ENCODE measurements around the gene MTX2.
A peak's percentile ranks its signal among the peaks of the same experiment; 100 is the strongest.
"Not testable (repeated sequence)": the region's sequence is repeated elsewhere in the genome, so short reads cannot be mapped to it uniquely, and the experiment has no call there.

Gene MTX2

DNA sequence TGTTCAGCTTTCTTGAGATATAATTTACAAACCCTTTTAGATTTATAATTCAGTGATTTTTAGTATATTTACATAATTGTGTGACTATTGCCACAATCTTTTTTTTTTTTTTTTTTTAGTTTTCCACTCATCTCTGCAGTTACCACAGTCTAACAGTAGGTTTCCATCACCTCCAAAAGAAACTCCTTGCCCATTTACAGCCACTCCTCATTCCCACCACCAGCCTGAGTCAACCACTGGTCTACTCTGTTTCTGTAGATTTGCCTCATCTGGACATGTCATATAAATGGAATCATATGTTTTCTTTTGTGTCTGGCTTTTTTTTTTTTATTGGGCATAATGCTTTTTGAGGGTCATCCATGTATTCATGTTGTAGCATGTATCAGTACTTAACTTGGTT lies 16.1 kb downstream of the MTX2 start:
- no peak for DNase-seq (ENCODE audit: low spot score)

DNA sequence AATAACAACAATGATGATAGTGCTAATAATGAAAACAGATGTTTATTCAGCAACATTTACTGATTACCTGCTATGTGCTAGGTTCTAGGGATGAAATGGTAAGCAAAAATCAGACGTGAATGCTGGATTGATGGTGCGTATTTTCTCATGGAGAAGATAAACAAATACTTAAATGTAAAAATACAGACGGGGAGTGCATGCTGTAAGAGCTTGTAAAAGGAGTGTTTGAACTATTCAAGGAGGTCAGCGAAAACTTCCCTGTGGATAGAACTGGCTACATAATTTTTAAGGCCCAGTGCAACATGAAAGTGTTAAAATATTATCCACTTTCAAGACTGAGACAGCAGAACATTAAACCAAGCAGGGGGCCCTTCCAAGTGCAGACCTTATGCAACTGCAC lies 22.1 kb downstream of the MTX2 start:
- DNase-seq (ENCODE audit: low spot score) = no peak

DNA sequence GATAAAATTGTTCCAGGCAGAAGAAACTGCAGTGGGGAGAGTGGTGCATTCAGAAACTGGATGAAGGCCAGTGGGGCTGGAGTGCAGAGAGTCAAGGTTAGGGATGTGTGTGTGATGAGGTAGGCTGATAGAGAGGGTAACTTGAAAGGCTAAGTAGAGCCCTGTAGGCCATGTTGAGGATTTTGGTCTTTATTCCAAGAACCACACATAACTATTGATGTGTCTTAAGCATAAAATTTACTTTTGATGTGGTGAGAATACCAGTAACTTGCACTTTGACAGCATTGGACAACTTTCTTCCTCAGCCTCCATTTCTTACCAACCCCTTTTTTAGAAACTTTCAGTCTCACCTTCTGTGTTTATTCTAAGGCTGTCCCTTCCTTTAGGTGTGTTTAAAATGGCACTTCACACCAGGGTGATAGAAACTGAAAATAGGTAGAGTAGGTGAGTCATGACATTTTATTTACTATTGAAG lies 22.6 kb downstream of the MTX2 start:
- no peak for DNase-seq (ENCODE audit: low spot score)

DNA sequence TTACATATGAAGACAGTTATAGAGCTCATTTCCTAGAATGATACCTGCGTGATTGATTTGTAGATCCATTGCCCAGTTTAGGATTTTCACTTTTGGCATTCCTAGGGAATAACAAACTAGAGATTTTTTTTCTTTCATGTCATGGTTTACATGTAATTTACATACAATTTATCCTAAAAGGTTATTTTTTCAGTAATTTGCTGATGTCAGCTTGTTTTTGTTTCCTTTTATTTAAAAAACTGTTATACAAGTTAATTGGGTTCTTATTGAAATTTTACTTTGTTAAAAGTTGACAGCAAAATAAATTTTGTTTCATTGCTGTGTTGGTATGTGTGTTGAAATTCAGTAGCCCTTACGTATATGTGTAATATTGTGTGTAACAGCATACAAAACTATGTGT lies 23.4 kb downstream of the MTX2 start:
- DNase-seq (ENCODE audit: low spot score) = no peak

DNA sequence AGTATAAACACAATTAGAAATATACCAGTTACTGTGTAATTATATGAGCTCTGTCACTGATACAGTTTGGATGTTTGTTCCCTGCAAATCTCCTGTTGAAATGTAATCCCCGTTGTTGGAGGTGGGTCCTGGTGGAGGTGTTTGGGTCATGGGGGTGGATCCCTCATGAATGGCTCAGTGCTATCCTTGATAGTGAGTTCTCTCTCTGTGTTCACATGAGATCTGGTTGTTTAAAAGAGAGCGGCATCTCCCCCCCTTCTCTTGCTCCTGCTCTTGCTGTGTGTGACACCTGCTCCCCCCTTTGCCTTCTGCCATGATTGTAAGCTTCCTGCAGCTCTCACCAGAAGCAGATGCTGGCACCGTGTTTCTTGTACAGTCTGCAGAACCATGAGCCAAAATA lies 24.1 kb downstream of the MTX2 start:
- no peak for DNase-seq (ENCODE audit: low spot score)

DNA sequence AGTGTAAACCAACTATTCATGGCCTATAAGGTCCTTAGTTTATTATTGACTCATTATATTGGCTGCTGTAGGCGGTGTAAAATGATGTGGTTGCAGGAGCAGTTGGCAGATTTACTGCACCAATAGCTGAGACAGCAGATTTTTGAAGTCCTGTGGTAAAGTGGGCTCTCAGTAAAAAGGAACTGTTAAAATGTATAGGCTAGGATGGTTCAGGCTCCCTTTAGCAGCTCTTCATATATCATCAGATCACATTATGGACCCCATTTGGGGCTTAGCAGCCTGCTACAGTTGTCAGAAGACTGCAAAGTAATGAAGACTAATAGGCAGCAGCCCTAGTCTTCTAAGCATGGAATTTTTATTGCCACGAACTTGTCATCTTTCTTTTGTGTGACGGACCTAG lies 27.8 kb downstream of the MTX2 start:
- no peak for DNase-seq (ENCODE audit: low spot score)

DNA sequence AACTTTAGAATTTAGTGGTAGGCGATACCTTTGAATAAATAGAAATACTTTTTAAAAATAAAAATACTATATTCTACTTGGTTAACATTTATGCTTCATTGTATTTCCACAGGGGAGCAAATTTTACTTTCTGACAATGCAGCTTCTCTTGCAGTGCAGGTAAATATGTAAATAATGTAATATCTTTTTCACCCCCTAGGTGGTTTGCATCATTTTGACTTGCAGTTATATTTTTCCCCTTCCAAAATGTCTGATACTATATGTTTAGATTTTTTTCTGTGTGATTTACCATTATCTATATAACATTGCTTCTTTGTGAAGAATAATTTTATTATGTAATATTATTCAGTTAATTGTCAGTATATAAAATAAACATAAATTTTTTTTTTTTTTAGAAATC lies 28.5 kb downstream of the MTX2 start:
- no peak for DNase-seq (ENCODE audit: low spot score)

DNA sequence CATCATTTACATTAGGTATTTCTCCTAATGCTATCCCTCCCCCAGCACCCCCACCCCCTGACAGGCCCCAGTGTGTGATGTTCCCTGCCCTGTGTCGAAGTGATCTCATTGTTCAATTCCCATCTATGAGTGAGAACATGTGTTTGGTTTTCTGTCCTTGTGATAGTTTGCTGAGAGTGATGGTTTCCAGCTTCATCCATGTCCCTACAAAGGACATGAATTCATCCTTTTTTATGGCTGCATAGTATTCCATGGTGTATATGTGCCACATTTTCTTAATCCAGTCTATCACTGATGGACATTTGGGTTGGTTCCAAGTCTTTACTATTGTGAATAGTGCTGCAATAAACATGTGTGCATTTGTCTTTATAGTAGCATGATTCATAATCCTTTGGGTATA lies 36.8 kb downstream of the MTX2 start:
- not testable (repeated sequence) for DNase-seq (ENCODE audit: low spot score)

DNA sequence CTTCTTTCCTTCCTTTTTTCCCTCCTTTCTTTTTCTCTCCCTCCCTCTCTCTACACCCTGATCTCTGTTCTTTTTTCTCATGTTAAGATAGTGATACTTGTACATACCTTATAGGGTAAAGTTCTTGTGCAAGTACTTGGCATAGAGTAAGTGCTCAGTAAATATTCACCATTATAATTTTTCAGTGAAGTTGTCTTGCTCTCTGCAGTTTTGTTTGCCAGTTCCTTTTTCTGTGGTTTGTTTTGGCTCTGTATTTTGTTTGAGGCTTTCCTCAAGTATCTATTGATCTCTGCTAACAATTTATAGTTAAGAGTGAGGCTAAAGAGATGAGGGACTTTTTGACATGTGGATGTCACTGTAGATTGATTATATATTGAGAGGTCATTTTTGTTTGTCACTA lies 48.0 kb downstream of the MTX2 start:
- no peak for DNase-seq (ENCODE audit: low spot score)

DNA sequence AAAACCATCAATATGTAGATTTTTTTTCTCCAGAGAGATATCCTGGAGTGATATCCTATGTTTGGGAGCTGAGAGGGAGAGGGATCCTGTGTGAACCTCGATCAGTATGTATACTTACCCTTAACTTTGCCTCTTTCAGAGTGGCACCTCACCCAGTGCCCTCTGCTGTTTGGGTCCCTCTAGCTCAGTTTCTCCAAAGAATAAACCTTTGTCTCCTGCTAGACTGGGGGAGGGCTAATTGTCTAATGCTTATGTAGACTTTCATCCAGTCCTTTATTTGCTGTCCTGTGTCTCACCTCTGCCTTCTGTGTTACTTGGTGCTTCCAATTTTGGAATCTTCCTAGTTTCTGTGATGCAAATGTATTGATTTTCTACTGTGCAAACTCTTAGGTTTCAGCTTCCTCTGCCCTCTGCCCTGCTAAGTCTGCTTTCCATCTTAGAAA lies 48.4 kb downstream of the MTX2 start:
- no peak for DNase-seq (ENCODE audit: low spot score)

DNA sequence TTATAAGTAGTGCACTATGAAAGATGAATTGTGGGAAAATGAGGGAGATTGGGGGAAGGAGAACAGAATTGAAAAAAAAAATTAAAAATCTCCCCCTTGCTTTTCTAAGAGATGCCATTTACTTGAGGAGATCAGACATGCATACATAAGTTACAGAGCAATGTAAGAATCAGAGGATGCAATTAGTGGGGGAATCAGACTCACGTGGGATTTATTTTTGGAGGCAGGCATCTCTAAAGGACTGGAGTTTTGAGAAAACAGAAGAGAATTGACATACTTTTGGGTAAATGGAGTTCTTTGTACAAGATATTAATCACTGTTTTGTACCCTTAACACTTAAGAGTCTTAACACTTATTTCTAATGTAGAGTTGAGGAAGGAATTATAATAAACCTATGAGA lies 52.7 kb downstream of the MTX2 start:
- DNase-seq (ENCODE audit: low spot score) = no peak

DNA sequence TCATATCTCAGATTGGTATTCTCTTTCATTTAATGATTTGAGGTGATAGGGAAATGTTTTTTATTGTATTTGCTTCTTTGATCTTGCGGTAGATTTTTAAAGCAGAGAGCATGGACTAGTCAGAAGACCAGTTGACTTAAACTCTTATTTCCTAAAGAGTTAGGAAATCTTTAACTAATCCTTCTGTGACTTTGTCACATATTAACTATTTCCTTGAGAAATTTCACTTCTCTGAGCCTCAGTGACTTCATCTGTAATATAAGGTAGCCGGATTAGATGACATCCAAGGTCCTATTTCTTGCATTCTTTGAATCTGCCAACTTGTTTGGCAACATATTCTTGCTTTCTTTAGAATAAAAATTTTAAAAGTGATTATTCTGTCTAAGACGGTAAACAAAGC lies 55.6 kb downstream of the MTX2 start:
- DNase-seq (ENCODE audit: low spot score) = no peak

DNA sequence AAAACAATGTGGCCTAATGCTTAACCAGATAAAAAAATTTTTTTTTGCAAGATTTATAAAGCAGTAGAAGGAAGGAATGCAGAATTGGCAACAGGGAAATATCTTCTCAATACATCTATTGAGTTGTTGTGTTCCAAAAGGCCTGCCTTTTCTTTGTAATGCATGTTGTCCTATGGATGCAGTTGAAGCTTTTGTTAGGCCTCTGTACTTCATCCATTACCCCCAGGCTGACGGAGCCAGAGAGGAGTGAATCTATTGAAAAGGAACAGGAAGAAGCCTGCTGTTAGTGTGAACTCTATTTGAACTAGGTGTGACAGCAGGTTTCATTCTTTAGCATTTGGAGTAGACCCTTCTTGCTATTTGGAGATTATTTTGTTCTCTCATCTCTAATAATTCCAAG lies 56.5 kb downstream of the MTX2 start:
- peak; percentile 48 for DNase-seq (ENCODE audit: low spot score)

DNA sequence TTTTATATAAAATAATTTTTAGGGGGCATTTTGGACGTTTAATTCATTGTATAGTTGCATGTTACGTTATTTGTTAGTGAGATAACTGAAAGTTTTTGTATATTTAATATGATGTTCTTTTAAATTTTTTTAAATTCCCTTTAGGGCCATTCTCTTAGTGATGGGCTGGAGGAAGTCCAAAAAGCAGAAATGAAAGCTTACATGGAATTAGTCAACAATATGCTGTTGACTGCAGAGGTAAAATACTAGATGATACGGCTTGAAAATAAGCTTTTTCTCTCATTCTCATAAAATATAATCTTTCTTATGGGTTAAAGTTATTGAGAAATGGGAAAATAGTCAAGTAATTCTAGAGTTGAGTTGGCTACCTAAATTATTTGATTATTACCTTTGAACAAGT lies 58.9 kb downstream of the MTX2 start:
- no peak for DNase-seq (ENCODE audit: low spot score)

DNA sequence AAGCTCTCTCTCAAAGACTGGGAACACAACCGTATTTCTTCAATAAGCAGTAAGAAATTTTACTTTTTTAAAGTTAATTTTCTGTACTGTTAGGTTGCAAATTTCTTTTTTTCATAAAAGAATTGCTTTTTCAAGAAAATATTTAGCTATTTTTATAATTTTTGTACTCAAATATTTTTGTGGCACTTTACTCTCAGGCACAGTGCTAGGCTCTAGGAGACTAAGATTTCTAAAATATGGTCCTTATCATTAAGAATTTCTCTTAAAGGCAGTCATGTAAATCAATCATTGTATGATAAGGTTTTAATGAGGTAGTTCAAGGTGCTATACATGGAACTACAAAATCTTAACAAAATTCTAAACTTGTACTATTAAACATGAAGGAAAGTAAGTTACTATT lies 61.4 kb downstream of the MTX2 start:
- DNase-seq (ENCODE audit: low spot score) = no peak

DNA sequence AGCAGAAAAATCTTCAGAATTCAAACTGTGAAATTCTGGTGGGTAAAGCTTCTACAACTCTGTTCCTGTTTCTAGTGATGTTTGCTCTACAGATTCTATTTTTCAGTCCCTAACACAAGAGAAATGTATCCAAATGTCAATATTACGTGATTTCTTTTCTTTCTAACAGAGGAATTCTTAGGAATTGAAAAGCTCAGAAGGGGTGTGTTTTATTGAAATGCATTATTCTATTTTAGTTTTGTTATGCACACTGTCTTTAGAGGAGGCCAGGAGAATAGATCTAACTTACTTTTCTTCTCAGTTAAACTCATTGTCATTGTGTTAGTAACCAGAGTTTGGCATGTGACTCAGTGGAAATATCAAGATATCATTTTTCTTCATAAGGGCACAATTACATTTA lies 62.4 kb downstream of the MTX2 start:
- no peak for DNase-seq (ENCODE audit: low spot score)

DNA sequence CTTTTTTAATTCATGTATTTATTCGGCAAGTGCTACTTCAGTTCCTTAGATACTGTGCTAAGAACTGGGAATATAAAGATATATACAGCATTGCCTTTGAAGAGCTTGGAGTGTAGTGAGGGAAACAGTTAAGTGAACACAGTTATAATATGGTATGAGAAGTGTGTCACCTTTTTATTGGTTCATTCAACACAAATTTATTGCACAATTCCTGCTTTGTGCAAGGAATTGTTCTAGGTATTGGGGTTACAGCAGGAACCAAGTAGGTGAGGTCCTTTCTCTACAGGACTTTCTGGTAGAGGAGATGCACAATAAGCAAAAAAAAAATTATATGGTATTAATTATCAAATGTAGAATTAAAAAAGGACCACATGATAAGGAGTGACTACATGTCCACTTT lies 65.5 kb downstream of the MTX2 start:
- DNase-seq (ENCODE audit: low spot score) = no peak

DNA sequence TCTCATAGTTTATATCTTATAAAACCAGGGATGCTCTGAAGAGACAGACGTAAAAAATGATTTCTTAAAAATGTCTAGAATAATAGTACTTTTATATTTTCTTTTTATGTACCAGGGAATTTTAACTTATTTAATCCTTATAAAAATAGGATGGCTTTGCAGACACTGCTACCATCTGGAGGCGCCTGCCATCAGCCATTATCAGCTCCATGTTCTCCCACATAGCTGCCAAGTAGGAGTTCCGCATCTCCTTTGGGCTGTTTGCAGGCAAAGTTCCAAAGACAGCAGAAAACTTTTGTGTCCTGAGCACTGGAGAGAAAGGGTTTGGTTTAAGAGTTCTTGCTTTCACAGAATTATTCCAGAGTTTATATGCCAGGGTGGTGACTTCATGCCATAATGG lies 69.2 kb downstream of the MTX2 start:
- no peak for DNase-seq (ENCODE audit: low spot score)

DNA sequence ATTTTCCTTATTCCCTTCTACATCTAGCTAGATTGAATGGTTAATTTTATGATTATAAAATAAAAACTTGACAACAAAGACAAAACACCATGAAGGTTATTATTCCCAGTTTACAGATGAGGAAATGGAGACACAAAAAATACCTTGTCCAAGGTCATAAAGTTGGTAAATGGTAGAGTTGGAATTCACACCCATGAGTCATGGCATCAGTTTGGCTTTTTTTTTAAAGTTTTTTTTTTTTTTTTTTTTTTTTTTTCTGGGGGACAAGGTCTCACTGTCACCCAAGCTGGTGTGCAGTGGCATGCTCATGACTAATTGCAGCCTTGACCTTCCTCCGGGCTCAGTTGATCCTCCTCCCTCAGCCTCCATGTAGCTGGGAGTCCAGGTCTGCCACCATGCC lies 70.0 kb downstream of the MTX2 start:
- DNase-seq (ENCODE audit: low spot score) = no peak

DNA sequence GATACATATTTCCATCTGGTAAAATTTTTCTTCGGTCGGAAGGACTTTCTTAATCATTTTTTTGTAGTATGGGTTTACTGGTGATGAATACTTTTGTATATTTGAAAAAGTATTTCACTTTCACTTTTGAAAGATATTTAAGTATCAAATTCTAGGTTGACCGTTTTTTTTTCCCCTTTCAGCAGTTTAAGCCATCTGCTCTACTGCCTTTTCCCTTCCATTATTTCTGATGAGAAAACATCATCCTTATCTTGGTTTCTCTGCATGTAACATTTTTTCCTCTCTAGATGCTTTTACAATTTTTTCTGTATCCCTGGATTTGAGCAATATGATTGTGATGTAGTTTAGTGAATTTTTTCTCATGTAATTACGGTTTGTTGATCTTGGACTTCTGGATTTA lies 87.0 kb downstream of the MTX2 start:
- DNase-seq (ENCODE audit: low spot score) = no peak

DNA sequence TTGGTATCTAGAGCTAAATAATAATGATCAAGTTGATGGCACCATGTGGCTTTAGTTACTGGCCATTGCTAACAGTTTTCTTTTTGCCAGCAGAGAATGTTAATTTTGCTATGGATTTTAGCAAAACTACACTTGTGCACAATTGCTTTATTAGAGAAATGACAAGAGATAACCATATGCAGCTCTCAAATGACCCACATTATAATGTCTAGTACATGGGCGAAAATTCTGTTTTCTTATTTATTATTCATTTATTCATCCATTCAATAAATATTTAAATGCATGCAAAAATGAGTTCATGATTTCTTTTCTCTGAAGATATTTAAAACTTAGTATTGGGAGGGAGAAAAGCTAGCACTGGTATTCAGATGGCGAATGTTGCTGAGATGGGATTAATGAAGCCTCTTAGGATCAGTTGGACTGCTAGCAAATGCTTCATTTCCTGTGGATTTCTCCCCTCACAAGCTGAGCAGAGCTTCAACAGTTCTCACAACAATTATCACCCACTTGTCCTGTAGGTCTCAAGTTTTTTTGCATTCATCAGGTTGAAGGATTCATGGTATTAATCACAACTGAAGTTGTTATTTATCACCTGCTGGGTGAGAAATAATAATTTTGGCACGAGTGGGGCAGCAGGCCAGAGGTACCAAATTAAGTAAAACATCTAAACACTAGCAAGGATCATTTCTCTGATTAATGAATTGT lies 95.2 kb downstream of the MTX2 start:
- DNase-seq (ENCODE audit: low spot score) = no peak

DNA sequence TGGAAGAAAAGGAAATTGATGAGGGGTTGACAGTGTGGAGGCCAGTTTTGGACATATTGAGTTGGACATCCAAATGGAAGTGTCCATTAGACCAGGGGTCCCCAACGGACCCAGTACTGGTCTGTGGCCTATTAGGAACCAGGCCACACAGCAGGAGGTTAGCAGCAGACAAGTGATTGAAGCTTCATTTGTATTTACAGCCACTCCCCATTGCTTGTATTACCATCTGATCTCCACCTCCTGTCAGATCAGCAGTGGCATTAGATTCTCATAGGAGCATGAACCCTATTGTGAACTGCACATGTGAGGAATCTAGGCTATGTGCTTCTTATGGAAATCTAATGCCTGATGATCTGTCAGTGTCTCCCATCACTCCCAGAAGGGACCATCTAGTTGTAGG lies 99.1 kb downstream of the MTX2 start:
- no peak for DNase-seq (ENCODE audit: low spot score)

DNA sequence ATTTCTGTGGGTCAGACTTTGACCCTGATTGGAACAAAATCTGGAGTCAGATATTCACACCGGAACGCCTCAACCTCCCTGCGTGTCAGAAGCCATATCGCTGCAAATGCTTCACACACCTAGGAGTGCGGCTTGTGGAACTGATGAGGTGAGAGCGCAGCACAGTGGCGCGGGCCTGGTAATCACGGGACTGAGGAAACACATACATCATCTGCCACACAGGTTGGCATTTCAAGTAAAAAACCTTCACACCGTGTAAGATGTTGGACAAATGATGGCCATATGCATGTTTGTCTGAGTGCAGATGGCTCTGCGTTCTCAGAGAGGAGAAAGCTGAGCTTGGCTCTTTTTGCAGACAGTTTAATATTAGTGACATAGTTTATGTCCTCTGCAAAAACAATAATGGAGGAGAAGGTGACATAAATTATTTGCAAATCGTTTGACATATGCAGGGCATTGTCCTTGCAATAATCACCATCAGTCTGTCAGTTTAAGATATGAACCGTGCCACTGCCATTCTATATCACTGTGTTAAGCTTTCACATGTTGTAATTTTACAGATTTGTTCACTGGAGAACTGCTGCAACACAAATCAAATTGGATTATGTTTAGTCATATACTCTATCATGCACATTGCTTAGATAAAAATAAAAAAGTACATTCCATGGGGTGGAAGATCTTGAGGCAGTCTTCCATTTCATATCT lies 101.4 kb downstream of the MTX2 start:
- DNase-seq (ENCODE audit: low spot score) = no peak

DNA sequence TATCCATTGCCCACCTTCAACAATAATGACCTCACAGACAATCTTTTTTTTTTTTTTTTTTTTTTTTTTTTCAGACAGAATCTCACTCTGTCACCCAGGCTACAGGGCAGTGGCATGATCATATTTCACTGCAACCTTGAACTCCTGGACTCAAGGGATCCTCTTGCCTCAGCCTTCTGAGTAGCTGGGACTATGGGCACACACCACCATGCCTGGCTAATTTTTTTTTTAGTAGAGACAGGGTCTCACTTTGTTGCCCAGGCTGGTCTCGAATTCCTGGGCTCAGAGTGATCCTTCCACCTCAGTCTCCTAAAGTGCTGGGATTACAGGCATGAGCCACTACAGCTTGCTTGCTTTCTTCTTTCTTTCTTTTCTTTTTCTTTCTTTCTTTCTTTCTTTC lies 103.9 kb downstream of the MTX2 start:
- not testable (repeated sequence) for DNase-seq (ENCODE audit: low spot score)

Measured in iPS-NIHi11 (cell line).